Measurements from ENCODE around the gene MYCN. TPM values are rescaled to one million over a fixed set of nuclear protein-coding genes. Genes with fewer than 3 reads are reported as not detected.
"Not testable (repeated sequence)": the region's sequence is repeated elsewhere in the genome, so short reads cannot be mapped to it uniquely, and the experiment has no call there.

Gene MYCN
- polyA plus RNA-seq, 1 of the 3 experiments (the other 2 are of a cell fraction) = 0.03 TPM

DNA sequence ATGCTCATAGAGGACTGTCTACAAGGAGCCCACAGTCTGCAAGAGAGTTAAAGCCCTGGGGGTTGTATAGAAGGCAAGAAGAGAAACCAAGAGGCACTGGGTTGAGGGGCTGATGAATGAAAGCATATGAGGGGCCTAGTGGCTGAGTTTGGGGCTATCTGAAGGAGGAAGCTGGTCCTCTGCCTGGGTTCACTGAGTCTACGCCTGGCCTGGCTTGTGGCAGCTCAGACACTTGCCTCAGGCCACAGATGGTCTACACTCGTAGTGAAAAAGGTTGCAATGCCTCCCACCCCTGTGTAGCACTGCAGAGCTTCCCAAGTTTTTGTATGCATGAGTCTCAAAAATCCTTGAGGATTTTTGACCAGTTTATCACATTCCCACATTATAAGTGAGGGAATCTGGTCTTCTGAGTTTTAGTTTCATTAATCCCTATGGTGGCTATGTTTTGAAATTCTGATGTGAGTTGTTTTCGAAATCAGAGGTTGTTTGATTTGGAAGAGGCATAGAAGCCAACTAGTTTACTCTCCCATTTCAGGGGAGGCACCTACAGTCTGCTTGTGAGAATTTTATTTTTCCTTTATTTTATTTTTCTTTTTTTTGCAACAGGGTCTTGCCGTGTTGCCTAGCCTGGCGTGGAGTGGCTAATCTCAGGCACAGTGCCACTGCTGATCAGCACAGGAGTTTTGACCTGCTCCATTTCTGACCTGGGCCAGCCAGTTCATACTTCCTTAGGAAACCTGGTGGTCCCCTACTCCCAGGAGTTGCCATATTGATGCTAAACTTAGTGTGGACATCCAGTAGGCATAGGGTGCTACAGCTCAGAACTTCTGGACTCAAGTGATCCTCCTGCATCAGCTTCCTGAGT lies 10.0 kb downstream of the MYCN start:
- no peaks in the 10 kb centered on the region for H3K36me3 ChIP-seq (replicated peaks in 1 of 2; ENCODE audit: control insufficient read depth in 1 of 2, insufficient read depth in 2 of 2, low read length in 1 of 2)
- no peak overlapping the region for H2AFZ ChIP-seq (ENCODE audit: low read depth)
- H3K27ac ChIP-seq (ENCODE audit: low read depth in 2 of 2, low read length in 1 of 2) = no peak overlapping the region
- ChIA-PET CTCF (interaction anchor here (0.5 to 4.3 kb wide), 6 partner anchors 10 to 537 kb away, joined by 3 to 22 read pairs (median 4); partner anchors contain the start of gene MYCN), POLR2A (interaction anchor here (1.4 kb wide), 1 partner anchor 11 kb away, joined by 3 read pairs; no protein-coding TSS in a partner anchor)
- no peak for DNase-seq
- no peaks in the 10 kb centered on the region for H3K9me2 ChIP-seq
- no peaks in the 10 kb centered on the region for H4K20me1 ChIP-seq (ENCODE audit: insufficient read depth)
- no peak overlapping the region for H3K9ac ChIP-seq
- H3K4me1 ChIP-seq (ENCODE audit: control insufficient read depth in 1 of 2, insufficient read depth in 2 of 2, low read depth in 1 of 2, low read length in 1 of 2) = peaks cover 0 to 3% of the 10 kb centered on the region in 2 experiments; a peak in 1 of 4 replicates
- H3K9me3 ChIP-seq = no peaks in the 10 kb centered on the region
- no peak overlapping the region for H3K4me2 ChIP-seq
- no peaks in the 10 kb centered on the region for H3K27me3 ChIP-seq (ENCODE audit: insufficient read depth)
- TF ChIP-seq SIN3A (IDR thresholded peaks at IDR 0.05; ENCODE audit: borderline replicate concordance, low read depth, low read length) = no peak
- TF ChIP-seq GATA2 (CRISPR knock-in tag; IDR thresholded peaks at IDR 0.05) = no peak
- TF ChIP-seq USF2 (IDR thresholded peaks at IDR 0.05; ENCODE audit: borderline replicate concordance, low read depth, low read length) = no peak
- TF ChIP-seq, protein P1, sequence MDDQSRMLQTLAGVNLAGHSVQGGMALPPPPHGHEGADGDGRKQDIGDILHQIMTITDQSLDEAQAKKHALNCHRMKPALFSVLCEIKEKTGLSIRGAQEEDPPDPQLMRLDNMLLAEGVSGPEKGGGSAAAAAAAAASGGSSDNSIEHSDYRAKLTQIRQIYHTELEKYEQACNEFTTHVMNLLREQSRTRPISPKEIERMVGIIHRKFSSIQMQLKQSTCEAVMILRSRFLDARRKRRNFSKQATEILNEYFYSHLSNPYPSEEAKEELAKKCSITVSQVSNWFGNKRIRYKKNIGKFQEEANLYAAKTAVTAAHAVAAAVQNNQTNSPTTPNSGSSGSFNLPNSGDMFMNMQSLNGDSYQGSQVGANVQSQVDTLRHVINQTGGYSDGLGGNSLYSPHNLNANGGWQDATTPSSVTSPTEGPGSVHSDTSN (IDR thresholded peaks at IDR 0.05) = no peak
- no peak for TF ChIP-seq MAX (IDR thresholded peaks at IDR 0.05; ENCODE audit: low read depth)
- no peak for TF ChIP-seq MEF2A (IDR thresholded peaks at IDR 0.05; ENCODE audit: borderline replicate concordance, low read depth)
- no peak for TF ChIP-seq RCOR1 (IDR thresholded peaks at IDR 0.05; ENCODE audit: low read length)
- H3K79me2 ChIP-seq (ENCODE audit: insufficient read depth) = no peaks in the 10 kb centered on the region
- WGBS (ENCODE audit: low lambda C conversion rate) = 24% methylated on average over 5 of the region's 5 CpGs
- no peaks in the 10 kb centered on the region for H3F3A ChIP-seq (replicated peaks; ENCODE audit: insufficient read depth)
- H3K4me3 ChIP-seq (ENCODE audit: low read depth in 2 of 2, low read length in 1 of 2) = no peak overlapping the region

- H3K27me3 ChIP-seq (ENCODE audit: insufficient read depth); H2AFZ ChIP-seq (ENCODE audit: low read depth); H3K4me1 ChIP-seq (ENCODE audit: control insufficient read depth in 1 of 2, insufficient read depth in 2 of 2, low read depth in 1 of 2, low read length in 1 of 2); H3K27ac ChIP-seq (ENCODE audit: low read depth in 2 of 2, low read length in 1 of 2); H3K79me2 ChIP-seq (ENCODE audit: insufficient read depth); H3K4me3 ChIP-seq (ENCODE audit: low read depth in 2 of 2, low read length in 1 of 2); H3K36me3 ChIP-seq (replicated peaks in 1 of 2; ENCODE audit: control insufficient read depth in 1 of 2, insufficient read depth in 2 of 2, low read length in 1 of 2); POLR2A ChIA-PET; H3K4me2 ChIP-seq; H3K9ac ChIP-seq; H4K20me1 ChIP-seq (ENCODE audit: insufficient read depth); H3K9me2 ChIP-seq; H3F3A ChIP-seq (replicated peaks; ENCODE audit: insufficient read depth); H3K9me3 ChIP-seq; DNase-seq: not testable (repeated sequence)
- CTCF ChIA-PET = interaction anchor here (1.0 to 4.3 kb wide), 5 partner anchors 8 to 536 kb away, joined by 3 to 22 read pairs (median 3); partner anchors contain the start of gene MYCN
- 82% methylated on average over 11 of the region's 11 CpGs for WGBS (ENCODE audit: low lambda C conversion rate)
Measured at GRCh38 chr2:15951936-15952335, 11.6 kb downstream of the MYCN start.
